GM12874 (cell line): ENCODE results near the gene GLIS2.

Experiments used
- TF ChIP-seq, protein P1 (sequence below): IDR thresholded peaks from 2 replicates; pipeline ENCODE4 v1.5.1; 2011; ENCODE audit warnings: low read depth, mild to moderate bottlenecking, control low read depth, low read length, moderate library complexity; ENCODE audit not compliant: insufficient read depth

Gene GLIS2

GRCh38 chr16:4317532-4318450 lies 1.9 kb downstream of the GLIS2 start:
- TF ChIP-seq, protein P1, sequence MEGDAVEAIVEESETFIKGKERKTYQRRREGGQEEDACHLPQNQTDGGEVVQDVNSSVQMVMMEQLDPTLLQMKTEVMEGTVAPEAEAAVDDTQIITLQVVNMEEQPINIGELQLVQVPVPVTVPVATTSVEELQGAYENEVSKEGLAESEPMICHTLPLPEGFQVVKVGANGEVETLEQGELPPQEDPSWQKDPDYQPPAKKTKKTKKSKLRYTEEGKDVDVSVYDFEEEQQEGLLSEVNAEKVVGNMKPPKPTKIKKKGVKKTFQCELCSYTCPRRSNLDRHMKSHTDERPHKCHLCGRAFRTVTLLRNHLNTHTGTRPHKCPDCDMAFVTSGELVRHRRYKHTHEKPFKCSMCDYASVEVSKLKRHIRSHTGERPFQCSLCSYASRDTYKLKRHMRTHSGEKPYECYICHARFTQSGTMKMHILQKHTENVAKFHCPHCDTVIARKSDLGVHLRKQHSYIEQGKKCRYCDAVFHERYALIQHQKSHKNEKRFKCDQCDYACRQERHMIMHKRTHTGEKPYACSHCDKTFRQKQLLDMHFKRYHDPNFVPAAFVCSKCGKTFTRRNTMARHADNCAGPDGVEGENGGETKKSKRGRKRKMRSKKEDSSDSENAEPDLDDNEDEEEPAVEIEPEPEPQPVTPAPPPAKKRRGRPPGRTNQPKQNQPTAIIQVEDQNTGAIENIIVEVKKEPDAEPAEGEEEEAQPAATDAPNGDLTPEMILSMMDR: no peak

- TF ChIP-seq, protein P1: no peak
Observed at GRCh38 chr16:4318451-4318910, 2.6 kb downstream of the GLIS2 start.

DNA sequence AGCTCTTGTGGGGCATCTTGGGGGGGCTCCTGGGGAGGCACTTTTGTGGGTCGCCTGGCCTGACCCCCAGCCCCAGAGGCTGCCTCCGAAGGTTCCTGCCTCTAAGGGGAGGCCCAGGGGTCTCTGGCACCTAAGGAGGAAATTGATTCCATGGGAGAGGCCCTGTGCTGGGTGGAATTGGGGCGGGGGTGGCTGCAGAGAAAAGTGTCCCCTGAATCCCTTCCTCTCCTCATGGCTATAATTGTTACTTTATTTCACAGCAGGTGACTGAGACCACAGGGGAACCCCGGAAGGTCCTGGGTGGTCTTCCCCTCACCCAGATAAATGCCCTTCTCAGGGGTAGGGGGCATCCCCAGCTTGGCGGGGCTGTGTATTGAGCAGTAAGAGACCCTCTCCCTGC lies 3.1 kb downstream of the GLIS2 start:
- TF ChIP-seq, protein P1: no peak

DNA sequence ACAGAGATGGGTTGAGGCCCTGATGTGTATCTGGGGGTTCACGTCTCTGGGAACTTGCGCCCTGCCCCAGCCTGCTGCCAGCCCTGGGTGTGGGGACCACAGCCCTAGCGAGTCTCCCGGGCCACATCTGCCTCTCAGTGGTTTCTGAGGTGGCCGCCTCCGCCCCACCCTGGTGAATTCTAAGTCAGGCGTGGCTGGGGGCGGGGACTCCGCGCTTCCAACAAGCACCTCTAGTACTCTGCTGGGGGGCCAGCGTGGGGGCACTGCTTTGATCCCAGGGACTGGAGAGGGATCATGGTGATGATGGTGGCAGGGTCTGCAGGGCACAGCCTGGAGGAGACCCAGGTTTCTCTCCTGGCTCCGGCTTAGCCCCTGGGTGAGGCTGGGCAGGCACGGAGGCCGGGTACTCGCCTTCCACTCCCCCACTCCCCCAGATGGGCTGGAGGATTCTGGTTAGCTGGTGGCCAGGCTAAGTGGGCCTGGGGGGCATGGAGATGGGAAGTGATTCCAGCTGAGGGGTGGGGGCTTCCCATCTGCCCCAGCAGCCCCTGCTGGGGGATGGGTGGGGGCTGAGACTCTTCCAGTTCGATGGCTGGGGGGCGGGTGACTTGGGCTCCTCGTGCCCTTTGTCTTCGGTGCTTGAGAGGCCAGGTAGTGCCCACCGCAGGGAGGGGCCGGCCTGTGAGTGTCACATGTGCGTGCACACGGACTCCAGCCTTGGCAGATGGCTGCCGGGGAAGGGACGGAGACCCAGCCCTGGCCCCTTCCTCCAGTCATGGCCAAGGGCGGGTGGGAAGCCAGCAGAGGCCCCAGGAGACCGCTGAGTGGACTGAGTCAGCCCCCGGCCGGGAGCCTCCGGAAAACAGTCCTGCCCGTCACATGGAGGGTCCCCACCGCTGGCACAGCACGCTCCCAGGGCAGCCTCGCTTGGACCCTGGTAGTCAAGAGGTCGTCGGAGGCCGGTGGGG lies 3.9 kb downstream of the GLIS2 start:
- TF ChIP-seq, protein P1: no peak

DNA sequence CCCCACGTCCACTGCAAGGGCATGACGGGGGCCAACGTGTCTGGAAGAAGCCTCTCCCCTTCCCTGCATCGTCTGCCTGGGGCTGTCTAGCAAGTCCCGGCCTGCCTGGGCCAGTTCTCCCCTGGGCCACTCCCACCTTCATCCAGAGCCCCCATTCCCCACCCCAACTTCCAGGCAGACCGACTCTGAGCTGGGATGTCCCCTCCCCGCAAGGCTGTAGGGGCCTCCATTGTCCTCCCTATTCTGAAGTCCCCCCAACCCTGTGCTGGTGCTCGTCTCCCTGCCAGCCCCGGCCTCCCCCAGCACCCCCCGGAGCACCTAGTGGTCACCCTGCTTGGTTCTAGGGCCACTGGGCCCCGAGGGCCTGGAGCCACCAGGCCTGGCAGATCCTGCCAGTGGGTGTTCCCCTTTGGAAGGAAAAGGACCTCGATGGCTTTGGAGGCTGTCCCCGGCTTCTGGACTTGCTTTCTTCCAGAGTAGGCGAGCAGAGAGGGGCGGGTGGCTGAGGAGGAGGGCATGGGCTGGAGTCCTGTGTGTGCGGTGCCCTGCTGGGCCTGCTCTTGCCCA lies 4.8 kb downstream of the GLIS2 start:
- TF ChIP-seq, protein P1: no peak

DNA sequence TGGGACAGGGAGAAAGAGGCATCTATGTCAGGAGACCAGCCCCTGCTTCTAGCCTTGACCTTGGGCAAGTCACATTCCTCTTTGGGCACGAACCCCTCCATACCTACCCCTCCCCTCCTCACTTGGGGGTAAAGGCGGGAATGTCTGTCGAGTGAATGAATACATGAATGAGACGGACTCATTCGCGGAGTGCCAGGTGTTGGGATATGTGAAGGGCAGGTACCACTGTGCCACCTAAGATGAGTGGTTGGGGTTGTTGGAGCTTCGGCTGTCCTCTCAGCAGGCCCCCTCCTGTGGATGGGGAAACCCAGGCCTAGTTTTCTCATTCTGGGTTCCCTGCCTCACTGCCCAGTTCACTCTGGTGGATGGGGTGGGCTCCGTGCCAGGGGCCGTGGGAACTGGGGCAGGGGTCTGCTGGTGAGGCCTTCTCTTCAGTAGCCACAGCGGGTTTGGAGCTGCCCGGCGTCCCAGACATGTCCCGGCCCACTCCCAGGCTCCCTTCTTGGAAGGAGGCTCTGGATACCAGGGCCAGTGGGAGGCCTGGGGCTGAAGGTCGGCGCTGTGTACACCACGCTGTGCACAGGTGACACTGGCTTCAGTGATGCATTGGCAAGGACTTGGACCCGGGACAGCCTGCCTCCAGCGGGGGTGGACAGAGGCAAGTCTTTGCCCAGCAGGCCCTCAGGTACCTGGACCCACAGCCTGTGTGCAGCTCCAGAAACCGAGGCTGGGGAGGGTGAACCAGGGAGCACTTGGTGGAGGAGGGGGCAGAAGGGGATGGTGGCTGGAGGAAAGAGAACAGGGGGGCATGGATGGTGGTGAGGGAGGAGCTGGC lies 5.6 kb downstream of the GLIS2 start:
- TF ChIP-seq, protein P1: no peak
